ENCODE data around the gene TOX4.
A peak's percentile ranks its signal among the peaks of the same experiment; 100 is the strongest.

TOX4 gene

DNA sequence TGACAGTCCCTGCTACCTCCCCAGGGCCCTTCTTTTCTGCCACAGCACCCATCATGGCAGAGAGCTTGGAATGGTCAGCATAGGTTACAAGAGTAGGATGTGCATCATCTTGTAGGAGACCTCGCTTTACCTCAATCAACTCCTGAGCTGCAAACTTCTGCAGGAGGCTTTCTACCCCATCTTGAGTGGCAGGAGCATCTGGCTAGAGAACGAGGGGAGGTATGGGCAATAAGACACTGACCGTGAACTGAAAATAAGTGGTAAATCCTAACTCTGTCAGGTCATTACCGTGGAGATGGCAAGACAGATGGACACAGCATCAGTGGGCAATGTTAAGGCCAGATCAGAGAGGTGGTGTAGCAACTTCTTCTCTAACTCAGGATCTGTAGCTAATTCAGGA lies 26.4 kb downstream of the TOX4 start:
- DNase-seq = no peak

DNA sequence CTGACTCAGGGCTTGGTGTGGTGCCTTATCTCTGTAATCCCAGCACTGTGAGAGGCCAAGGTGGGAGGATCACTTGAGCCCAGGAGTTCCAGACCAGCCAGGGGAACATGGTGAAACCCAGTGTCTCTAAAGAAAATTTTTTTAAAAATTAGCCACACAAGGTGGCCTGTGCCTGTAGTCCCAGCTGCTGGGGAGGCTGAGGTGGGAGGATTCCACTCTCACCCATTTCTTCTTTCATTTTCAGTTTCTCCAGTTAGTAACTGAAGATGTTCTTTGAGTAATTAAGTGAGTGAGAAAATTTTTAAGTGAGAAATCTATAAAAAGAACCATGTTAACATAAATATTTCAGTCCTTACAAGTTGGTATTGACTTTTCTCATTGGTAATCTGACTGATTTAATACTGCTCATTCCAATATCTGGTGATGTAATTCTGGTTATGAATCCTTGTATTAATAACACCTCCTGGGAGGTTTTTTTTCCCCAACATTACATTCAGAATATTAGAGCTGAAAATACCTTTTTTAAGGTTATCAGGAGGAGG lies 28.1 kb downstream of the TOX4 start:
- no peak for DNase-seq

DNA sequence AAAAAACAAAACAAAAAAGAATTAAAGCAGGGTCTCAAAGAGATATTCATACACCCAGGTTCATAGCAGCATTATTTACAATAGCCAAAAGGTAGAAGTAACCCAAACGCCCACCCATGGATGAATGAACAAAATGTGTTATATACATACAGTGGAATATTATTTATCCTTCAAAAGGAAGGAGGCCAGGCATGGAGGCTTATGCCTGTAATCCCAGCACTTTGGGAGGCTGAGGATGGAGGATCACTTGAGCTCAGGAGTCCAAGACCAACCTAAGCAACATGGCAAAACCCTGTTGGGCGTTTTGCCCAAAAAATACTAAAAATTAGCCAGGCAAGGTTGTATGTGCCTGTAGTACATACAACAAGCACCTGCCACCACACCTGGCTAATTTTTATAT lies 29.6 kb downstream of the TOX4 start:
- no peak for DNase-seq

DNA sequence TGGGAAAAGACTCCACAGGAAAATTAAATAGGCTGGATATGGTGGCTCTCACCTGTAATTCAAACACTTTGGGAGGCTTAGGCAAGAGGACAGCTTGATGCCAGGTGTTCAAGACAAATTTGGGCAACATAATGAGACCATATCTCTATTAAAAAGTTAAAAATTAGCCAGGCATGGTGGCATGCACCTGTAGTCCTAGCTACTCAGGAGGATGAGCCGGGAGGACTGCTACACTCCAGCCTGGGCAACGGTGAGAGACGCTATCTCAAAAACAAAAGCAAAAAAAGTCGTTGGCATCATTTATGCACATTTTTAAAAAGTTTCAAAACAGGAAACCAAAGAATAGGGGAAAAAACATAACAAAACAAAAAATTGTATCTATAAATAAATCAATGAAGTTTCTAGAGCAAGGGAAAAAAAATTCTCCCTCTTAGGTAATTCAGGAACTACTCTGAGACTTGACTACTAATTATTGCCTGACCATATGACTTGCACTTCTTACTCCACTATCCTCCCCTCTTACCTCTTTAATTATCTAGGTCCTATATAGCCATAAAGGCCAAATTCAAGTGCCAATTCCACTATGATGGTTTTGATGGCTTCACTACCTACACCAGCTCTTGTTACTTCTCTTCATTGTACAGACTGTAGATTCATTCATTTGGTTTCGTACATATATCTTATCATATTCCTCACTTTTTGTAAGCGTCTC lies 32.6 kb downstream of the TOX4 start:
- DNase-seq = no peak

DNA sequence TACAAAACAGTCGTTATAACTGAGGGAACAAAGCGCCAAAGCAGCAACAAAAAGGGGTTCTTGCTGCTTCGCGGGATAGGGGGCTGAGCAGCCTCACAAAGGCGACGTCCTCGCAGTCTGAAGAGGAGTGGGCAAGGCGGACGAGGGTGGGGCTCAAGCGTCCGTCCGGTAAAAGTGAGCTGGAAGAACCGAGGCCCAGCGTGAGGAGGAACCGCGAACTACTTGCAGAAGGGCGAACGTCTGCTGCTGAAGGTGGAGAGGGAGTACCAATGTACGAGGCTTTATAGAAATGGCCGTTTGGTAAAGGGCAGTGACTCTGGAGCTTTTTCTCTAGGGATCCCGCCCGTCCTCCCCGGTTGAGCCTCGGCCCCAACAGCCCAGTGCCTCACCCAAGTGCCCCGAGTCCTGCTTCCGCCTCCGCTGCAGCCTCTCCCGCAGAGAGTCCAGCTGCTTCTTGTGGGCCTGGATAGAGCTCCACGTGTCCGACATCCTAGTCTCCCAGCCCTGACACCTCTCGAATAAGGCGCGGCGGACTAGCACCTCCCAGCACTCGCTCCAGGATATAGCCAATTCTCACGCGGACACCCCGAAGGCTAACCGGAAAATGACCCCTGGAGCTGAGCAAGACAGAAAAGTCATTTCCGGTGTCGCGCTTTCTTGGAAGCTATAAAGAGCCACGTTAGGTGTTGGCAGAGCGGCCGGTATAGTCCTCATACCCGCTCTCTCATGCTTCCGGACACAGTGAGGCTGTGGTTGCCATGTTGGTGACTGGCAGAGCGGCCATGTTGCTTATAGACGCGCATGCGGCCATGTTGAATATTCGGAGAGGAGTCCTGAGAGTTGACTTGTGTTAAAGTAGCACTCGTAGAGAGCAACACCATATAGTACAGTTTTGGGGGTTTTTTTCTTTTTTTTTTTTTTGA lies 34.0 kb downstream of the TOX4 start, which contains the start of gene METTL3:
TSS of gene METTL3 (minus strand) at position 606 of the 923 bp plus-strand sequence. CDS start at position 489, 117 bp downstream.
- peak; percentile 97 for DNase-seq

DNA sequence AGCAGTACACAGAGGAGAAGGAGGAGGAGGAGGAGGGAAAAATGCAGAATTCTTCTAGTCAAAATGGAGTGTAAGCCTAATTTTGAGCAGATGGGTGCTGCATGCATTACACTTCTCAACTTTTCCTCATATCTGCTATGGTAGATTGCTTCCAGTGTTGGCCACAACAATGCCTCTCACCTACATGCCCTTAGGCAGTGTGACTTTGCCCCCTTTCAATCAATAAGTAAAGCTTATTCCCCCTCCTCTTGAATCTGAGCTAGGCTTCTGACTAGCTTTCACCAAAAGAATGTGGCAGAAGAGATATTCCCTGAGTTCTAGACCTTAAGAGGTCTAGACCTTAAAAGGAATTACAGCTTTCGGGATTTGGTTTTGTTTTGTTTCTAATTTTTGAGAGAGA lies 37.3 kb downstream of the TOX4 start:
- DNase-seq = no peak

DNA sequence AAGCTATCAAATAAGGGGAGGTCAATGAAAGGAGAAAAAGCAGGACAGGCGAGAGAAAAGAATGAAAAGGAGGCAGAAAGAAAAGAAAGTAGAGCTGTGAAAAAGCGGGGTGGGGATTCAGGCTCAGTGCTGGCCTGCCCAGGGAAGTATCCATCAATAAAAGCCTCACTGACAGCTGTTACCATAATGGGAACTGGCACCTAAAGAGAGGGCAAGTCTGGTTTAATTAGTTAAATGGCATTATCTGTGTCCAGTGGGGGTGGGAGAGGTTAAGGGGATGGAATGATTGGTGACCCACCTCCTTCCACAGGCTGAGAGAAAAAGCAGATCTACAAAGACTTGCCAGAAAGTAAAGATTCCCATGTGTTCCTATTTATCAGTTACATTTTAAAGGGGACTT lies 41.7 kb downstream of the TOX4 start:
- no peak for DNase-seq

DNA sequence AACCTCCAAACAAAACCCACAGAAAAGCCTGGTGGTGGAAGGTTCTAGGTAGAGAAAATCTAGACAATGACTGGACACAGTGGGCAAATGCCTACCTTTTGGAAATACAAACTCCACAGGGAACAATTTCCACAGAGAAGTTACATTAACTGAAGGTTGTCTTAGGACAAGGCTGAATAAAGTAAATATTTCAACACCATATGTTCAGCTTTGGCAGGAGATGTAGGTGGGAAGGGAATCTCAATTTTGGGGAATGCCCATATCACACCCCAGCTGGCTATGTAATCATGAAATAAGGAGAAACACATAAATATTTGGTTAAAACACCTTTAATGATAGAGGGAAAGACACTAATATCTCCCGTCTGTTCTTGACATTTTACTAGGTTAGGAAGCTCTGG lies 43.8 kb downstream of the TOX4 start:
- no peak for DNase-seq

DNA sequence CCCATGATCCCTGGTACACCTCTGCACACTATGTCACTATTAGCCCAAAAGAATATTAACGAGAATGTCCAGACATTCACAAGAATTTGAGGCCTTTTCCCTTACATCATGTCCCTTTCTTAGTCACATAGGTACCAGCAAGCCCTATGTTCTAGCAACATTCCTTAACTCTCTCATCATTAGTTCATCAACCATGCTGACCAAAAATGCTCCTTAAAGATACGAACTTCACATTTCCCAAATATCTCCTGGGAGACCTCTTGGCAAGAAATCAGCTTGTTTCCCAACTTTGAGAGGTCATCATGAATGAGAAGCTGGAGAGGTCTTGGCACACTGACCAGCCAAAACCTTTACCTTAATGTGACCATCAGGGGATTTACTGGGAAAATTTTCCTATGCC lies 44.5 kb downstream of the TOX4 start:
- no peak for DNase-seq

DNA sequence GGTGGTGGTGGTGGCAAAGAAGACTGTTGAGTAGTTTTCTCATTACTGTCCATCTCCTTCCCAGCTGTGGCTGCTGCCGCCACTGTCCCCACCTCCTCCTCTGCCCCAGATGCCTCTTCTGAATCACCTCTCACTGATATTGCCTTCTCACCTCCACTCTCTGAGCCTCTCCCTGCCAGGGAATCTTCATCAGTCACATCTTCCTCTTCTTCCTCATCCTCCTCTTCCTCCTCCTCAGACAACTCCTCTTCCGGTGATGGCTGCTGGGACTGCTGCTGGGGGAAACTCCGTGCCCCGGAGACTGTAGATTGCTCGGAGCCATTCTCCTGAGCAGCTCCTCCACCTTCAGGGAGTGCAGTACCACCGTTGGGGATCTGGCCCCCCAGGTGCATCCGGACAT lies 46.2 kb downstream of the TOX4 start:
- no peak for DNase-seq

DNA sequence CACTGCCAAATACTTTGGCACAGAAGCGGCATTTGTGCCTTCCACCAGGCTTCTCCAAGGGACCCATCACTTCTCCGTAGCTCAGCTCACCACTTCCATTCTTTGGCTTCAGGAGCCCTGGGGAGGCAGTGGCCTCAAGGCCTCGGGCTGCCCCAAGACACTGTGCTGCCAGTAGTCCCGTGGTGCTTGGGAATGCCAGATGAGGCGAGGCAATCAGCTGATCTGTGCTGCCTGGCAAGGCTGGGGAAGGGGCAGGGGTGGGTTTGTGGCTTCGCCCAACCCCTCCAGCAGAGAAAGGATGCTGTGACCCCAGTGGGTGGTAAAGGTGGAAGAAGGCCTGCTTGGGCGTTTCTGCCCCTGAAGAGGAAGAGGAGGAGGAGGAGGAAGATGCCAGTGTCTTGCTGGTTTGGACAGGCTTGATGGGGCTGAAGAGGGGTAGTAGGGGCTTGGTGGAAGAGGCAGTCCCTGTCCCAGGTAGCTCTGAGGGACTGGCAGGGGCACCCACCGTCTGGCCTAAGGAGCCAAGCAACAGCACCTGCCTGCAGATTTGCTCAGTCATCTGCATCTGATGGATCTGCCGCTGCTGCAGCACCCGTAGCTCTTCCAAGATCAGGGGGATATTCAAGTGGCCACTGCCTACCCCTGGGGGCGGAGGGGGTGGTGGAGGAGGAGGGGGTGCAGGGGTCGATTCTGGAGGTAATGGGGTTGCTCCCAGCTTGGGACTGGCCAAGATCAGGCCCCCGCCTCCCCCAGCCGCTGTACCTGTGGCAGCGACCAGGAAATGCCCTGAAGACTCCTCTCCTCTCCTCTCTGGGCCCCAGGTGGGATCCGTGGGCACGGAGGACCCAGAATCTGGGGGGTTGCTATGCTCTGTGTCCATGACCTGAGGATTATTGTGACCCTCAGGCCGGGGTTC lies 47.8 kb downstream of the TOX4 start:
- DNase-seq = no peak

DNA sequence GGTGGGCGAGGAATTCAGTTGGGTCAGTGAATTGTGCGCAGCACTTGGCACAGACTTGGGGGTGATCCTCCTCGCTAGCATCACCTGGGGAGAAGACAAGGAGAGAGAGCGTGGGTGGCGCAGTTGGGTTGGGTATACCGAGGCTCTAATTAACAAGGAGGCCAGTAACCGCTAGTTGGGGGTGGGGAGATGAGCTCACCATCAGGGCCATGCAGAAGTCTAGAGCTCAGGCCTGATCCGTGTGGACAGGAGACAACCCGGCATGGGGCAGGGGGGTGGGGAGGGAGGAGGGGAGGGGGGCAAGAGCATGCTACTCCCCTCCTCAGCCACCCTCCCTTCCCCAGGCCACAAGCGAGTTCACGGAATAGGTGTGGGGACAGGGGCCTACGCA lies 48.6 kb downstream of the TOX4 start:
- no peak for DNase-seq

DNA sequence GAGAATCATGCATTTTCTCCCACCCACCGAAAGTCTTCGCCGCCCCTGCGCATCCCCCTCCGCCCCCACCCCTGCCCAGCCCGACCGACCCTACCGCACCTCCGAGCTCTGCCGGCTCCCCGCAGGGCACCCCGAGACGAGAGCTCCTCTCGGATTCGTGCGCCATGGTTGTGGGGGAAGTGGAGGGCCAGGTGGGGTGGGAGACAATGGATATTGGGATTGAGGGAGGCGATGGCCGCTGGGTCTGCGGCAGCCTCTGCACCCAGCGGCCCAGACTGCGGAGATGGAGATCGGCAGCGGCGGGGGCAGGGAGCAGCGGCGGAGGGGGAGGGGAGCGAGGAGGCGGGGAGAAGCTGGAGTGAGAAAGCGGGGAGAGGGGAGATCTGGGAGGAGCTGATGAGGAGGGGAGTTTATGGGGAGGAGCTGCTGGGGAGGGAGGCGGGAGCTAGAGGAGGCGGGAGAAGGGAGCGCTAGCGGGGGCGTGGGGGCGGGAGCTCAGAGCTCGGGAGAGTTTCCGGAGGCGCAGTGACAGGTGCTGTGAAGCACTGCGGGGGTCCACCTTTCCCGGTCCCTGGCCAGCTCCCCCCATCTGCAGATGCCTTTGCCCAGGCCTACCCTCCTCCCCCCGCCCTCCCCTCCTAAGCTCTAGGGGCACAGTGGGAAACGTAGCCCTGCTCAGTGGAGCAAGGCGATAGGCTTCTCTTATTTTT lies 49.1 kb downstream of the TOX4 start, which contains the start of gene SALL2:
TSS of gene SALL2 (minus strand) at position 385 of the 710 bp plus-strand sequence. CDS start at position 166, 219 bp downstream.
- DNase-seq = peak; percentile 86

DNA sequence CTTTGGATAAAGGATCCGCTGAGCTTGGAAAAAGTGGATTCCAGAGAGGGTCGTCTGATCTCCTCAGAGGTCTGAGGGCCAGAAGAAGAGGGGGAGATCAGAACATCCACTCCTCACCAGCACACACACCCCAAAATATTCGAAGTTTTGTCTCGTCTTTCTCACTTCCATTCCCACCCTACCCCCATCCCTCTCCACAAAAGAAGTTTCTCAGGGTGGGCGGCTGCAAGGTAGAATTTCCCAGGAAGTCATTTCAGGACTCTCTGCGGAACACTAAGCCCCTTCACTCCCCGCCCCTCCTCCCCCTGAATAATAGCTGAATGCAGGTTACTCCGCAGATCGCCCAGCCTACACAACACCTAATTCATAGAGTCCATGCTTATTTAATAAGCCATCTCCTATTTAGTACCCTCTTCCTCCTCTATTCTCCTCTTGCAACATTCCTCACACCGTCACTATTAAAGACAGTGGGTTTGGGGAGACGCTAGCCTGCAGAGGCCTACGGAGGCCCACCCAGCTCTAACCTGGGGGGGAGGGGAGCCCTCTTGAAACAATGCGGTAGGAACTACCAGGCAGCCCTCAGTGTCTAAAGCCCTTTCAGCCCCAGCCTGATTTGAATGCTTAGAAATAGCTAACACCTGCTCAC lies 49.8 kb downstream of the TOX4 start:
- DNase-seq = no peak

DNA sequence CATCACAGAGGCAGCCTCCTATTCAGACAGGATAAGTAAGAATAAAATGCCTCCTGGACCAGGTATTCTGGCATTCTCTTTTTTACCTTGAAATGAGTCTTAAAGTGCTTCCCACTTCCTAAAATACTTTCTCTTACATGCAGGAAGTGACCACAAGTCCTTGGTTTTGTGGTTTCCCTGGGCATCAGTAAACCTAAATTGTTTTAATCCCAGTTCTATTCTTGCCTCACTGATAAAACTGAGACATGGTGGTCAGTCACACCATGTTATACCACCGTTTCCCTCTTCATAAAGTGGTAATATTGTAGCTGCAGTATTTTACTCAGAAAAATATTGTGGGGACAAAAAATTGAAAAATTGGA lies 50.3 kb downstream of the TOX4 start:
- DNase-seq = no peak

DNA sequence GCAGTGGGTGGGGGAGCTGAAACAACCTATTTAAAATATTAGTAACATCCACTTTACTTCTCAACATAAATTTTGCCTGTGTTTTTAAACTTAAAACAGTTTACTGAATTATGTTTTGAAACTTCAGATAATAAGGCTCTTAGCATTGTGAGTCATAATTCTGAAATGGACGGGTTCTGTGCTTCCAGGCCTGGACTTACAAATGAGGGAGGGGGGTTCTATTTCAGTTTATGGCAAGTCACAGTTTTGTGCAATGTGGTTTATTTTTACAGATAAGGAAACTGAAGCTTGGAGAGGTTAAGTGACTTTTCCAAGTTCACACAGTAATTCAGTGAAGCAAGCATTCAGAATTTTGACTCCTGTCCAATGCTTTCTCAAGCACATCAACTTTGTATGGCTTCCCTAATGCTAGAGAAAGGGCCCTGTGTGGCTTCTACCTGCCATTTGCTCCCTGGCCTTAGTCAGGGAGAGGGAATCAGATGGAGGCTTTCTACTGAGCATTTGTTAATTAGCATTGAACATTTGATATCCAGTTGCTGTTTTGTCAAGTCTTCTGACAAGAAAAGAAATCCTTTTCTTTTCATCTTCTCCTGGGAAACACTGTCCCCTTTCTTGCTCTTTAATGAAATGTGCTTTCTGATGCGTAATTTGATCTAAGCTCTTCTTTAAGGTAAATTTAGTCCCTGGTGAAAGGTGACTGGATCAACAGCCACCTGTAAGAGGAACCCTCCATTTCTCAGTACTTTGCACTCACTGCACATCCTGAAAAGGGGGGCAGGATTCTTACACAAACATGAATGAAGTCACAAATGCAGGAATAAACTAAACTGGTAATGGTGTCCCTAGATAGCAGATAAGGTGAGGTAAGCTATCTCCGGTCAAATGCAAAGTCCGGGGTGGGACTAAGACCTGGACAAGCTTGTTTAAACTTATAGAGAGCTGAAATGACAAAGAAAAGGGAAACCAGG lies 51.7 kb downstream of the TOX4 start:
- DNase-seq = no peak

DNA sequence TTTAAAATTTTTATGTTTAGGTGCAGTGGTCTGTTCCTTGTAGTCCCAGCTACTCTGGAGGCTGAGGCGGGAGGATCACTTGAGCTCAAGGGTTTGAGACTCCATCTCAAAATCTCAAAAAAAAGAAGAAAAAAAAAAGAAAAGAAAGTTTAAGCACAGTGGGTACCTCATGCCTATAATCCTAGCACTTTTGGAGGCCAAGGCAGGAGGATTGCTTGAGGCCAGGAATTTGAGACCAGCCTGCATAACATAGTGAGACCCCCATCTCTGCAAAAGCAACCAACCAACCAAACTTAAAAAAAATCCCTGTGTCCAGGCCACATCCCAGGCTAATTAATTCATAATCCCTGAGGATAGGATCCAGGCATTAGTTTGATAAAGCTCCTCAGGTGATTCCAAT lies 52.5 kb downstream of the TOX4 start:
- DNase-seq = no peak

DNA sequence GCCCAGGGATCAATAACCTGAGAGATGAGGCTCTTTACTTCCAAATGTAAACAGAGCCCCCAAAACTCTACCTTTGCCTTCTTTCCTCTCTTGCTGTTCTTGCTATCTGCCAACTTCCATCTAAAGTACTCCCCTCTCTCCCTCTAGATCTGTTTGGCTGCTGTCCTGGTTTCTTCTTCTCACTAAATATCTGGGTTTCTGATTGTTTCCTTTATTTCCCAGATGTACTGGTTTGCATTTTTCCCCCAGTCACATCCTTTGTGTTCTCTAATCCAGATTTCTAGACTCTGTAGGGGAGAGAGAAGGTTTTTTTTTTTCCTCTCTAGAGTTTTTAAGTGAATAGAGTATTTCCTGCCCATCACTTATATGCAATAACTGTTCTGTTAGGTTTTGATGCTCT lies 56.3 kb downstream of the TOX4 start:
- no peak for DNase-seq

DNA sequence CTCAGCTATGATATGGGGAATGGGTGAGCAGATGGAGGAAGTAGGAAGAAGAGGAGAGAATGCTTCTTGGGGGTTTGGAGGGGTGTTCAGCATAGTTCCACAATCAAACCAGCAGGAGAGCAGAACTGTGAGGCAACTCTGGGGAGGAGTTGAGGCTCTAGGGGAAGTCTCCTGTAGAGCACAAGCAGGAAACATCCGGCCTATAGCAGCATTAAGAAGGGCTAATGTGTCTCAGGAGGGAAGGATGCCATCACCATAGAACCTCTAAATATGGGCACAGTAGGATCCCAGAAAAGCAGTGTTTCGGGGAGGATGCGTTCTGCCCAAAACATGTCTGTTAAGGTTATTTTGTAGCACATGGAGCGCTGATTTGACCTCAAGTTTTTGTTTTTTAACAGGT lies 57.6 kb downstream of the TOX4 start:
- no peak for DNase-seq
